Hepatocyte (in vitro differentiated cells): ENCODE measurements around the gene ASIP.

Experiments
- CTCF ChIP-seq: fragments of 200-600 bp; sonication (generic); IDR thresholded peaks from 2 replicates; pipeline ENCODE4 v1.5.1; 2016; ENCODE audit warnings: antibody characterized with exemption, mild to moderate bottlenecking; ENCODE audit not compliant: poor library complexity
- EZH2 ChIP-seq: fragments of 200-600 bp; sonication (generic); IDR thresholded peaks from 2 replicates; pipeline ENCODE4 v1.6.1; 2016; ENCODE audit warnings: antibody characterized with exemption, mild to moderate bottlenecking, borderline replicate concordance
- EZH2phosphoT487 ChIP-seq: fragments of 200-600 bp; sonication (generic); IDR thresholded peaks from one replicate; pipeline ENCODE4 v1.6.1; 2018; ENCODE audit warnings: antibody characterized with exemption, mild to moderate bottlenecking, low read depth, moderate library complexity; ENCODE audit not compliant: unreplicated experiment, severe bottlenecking

DNA sequence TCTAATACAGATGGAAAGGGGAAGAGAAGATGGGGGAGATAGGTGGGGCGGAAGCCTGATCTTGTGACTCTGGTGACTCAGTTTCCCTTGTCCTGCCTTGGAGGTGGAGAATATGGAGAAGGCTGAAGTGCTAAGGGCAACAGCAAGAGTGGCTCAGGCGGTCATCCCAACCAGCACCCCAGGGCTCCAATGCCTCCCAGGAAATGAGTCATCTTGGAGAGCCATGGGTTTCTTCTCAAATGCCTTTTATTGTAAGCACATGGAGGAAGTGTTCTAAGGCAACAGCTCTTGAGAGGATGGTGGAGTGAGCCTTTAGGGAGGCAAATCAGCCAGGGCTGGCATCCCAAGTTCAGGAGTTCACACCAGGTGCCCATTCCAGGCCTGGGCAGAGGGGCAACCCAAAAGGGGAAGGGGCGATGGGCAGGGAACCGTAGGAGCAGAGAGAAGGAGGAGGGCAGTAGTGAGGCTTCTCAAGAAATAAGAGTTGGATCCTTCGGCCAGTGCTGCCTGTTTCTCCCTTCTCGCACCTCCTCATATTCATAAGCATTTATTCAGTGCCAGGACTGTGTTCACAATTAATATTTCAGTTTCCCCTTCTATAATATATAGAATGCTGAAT, 75.1 kb downstream of the ASIP start:
- TF ChIP-seq CTCF: no peak
- TF ChIP-seq EZH2: no peak
- no peak for TF ChIP-seq EZH2phosphoT487
